Measurements from ENCODE around the gene EXOC3L4. TPM values are rescaled to one million over a fixed set of nuclear protein-coding genes. Genes with fewer than 3 reads are reported as not detected.
A peak's percentile ranks its signal among the peaks of the same experiment; 100 is the strongest.

Gene EXOC3L4
- total and polyA plus RNA-seq, 2 of the 8 experiments (the other 6 are each of a cell fraction or from before 2014, with no cell fraction given) = 0.45 to 0.57 TPM

DNA sequence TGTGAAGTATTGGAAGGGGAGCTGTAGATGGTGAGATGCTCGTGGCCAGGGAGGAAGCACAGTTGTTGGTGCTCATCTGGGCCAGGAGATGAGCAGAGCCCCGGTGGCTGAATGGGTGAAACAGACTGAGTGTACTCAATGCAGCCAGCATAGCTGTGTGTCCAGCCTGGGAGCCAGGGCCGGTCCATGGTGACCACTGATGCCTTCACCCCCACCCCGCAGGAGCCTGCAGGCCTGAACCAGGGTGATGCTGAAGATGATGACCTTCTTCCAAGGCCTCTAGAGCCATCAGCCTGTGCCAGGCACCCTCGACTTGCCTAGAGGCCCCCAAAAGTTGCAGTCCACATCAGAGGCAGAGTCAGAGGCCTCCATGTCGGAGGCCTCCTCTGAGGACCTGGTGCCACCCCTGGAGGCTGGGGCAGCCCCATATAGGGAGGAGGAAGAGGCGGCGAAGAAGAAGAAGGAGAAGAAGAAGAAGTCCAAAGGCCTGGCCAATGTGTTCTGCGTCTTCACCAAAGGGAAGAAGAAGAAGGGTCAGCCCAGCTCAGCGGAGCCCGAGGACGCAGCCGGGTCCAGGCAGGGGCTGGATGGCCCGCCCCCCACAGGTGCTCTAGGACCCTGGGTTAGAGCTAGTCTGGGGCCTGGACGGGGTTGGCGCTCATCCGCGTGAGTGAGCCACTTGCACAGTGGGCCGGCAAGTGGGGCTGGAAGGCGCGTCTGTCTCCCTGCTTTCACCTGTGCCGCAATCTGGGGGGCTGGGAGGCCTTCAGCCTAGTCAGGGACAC lies 31.8 kb downstream of the EXOC3L4 start:
- POLR2A ChIA-PET (ENCODE audit: partially characterized antibody) = interaction anchor here (0.8 to 4.6 kb wide), 7 partner anchors 10 to 396 kb away, joined by 3 to 26 read pairs (median 4); partner anchors contain the start of genes CKB and EIF5
- FAIRE-seq = no peak
- TF ChIP-seq NANOG (IDR thresholded peaks at IDR 0.05; ENCODE audit: insufficient read depth, low read depth, low read length, poor library complexity, severe bottlenecking) (no peak), RXRA (IDR thresholded peaks at IDR 0.05; ENCODE audit: insufficient read depth, low read depth, low read length) (no peak), CHD2 (IDR thresholded peaks at IDR 0.05; ENCODE audit: low read length) (no peak), JUN (IDR thresholded peaks at IDR 0.05; ENCODE audit: low read depth, low read length) (no peak), CEBPB (IDR thresholded peaks at IDR 0.05; ENCODE audit: low read depth, low read length) (no peak), BRCA1 (IDR thresholded peaks at IDR 0.05; ENCODE audit: low read depth, low read length) (no peak), RNF2 (IDR thresholded peaks at IDR 0.05; ENCODE audit: borderline replicate concordance, low read depth, low read length, missing control alignments, poor library complexity, severe bottlenecking) (no peak), SIN3A (conservative IDR thresholded peaks at IDR 0.05 in 1 of 2, IDR thresholded peaks at IDR 0.05 in 1 of 2; ENCODE audit: low read depth in 1 of 2, low read length in 2 of 2) (no peak), CBX5 (IDR thresholded peaks at IDR 0.05; ENCODE audit: low read depth, low read length) (no peak)
- TF ChIP-seq, protein P1, sequence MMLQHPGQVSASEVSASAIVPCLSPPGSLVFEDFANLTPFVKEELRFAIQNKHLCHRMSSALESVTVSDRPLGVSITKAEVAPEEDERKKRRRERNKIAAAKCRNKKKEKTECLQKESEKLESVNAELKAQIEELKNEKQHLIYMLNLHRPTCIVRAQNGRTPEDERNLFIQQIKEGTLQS (IDR thresholded peaks at IDR 0.05; ENCODE audit: insufficient read depth, low read depth, low read length) = no peak

More for the DNA sequence above, 31.8 kb downstream of the EXOC3L4 start:
- H3K4ac ChIP-seq (replicated peaks; ENCODE audit: insufficient read length, low read depth, low read length) = no peak overlapping the region
- H4K8ac ChIP-seq (ENCODE audit: extremely low read depth, insufficient read depth, low read length) = peak overlapping the region; percentile 35
- H3K9ac ChIP-seq (replicated peaks in 1 of 4; ENCODE audit: extremely low read depth in 1 of 4, low read depth in 3 of 4, low read length in 3 of 4) = no peak overlapping the region
- WGBS, 2 experiments (ENCODE audit: extremely low coverage in 1 of 2, insufficient coverage in 1 of 2, insufficient read length in 1 of 2, insufficient replicate concordance in 2 of 2, low coverage in 1 of 2, low lambda C conversion rate in 2 of 2, missing lambda C conversion rate in 1 of 2) = 84% methylated on average over 11 of the region's 22 CpGs; no CpG with 5 or more reads in 1 of the 2 experiments
- H3K23me2 ChIP-seq (ENCODE audit: low read depth, low read length) = peaks cover 5% of the 10 kb centered on the region; the same call in 1 of the 2 replicates
- H3K27ac ChIP-seq (ENCODE audit: low read depth, low read length) = no peak overlapping the region
- no peak overlapping the region for H3K14ac ChIP-seq (ENCODE audit: insufficient read length)
- H3K56ac ChIP-seq (replicated peaks; ENCODE audit: insufficient read length, low read depth, low read length) = no peak overlapping the region
- H2AK5ac ChIP-seq (ENCODE audit: low read depth, low read length) = peak overlapping the region; percentile 75; the same call in 1 of the 2 replicates
- no peak for DNase-seq (ENCODE audit: low read depth in 1 of 2, low spot score in 2 of 2)
- no peaks in the 10 kb centered on the region for H3K79me2 ChIP-seq (ENCODE audit: control insufficient read depth in 1 of 2, insufficient read depth in 2 of 2, low read length in 2 of 2)
- peak overlapping the region; percentile 30 to 71; a peak in 3 of 4 replicates for H3K4me2 ChIP-seq (ENCODE audit: insufficient read depth in 1 of 2, low read depth in 2 of 2, low read length in 2 of 2)
- no peak overlapping the region for H4K91ac ChIP-seq (replicated peaks; ENCODE audit: insufficient read length, low read length)
- H3K18ac ChIP-seq (ENCODE audit: extremely low read depth, low read length) = no peak overlapping the region
- peaks cover 0 to 34% (median 25%) of the 10 kb centered on the region in 4 experiments; a peak in 6 of 7 replicates for H3K4me1 ChIP-seq (replicated peaks in 1 of 4; ENCODE audit: control insufficient read depth in 3 of 4, insufficient read depth in 4 of 4, low read length in 3 of 4)
- no peak overlapping the region for H3K23ac ChIP-seq (ENCODE audit: insufficient read length)
- no peaks in the 10 kb centered on the region for H3K9me3 ChIP-seq (ENCODE audit: insufficient read depth in 2 of 2, low read depth in 1 of 2, low read length in 1 of 2)
- CTCF ChIA-PET (ENCODE audit: partially characterized antibody) = interaction anchor here (0.7 to 18.4 kb wide), 19 partner anchors 8 to 311 kb away, joined by 3 to 276 read pairs (median 5); no protein-coding TSS in a partner anchor
- no peak overlapping the region for H2BK12ac ChIP-seq (ENCODE audit: low read depth, low read length)
- H2BK20ac ChIP-seq (ENCODE audit: low read length) = no peak overlapping the region
- peaks cover 0 to 45% (median 36%) of the 10 kb centered on the region in 4 experiments; a peak in 6 of 7 replicates for H3K27me3 ChIP-seq (replicated peaks in 1 of 4; ENCODE audit: control insufficient read depth in 3 of 4, extremely low read depth in 1 of 4, insufficient read depth in 3 of 4, low read length in 3 of 4)
- no peak overlapping the region for H4K5ac ChIP-seq (ENCODE audit: insufficient read length, low read depth, low read length)
- H4K20me1 ChIP-seq (replicated peaks in 1 of 2; ENCODE audit: control insufficient read depth in 1 of 2, insufficient read depth in 2 of 2, low read length in 2 of 2) = peaks cover 6 to 12% of the 10 kb centered on the region in 2 experiments
- H2AFZ ChIP-seq (ENCODE audit: low read length) = peak overlapping the region; percentile 24; the same call in 1 of the 2 replicates
- no peaks in the 10 kb centered on the region for H3K79me1 ChIP-seq (ENCODE audit: low read depth, low read length)
- H2BK15ac ChIP-seq (ENCODE audit: low read length) = no peak overlapping the region
- H3K36me3 ChIP-seq (ENCODE audit: control insufficient read depth in 2 of 4, insufficient read depth in 4 of 4, low read length in 3 of 4) = no peaks in the 10 kb centered on the region; a peak in 2 of 8 replicates
- no peak overlapping the region for H2BK120ac ChIP-seq (replicated peaks; ENCODE audit: low read depth, low read length)
- peak overlapping the region in 3 of 4 experiments; percentile 14 to 56 (median 23); a peak in 2 of 8 replicates for H3K4me3 ChIP-seq (ENCODE audit: extremely low read depth in 1 of 4, insufficient read depth in 2 of 4, low read depth in 3 of 4, low read length in 4 of 4)
- H2BK5ac ChIP-seq (ENCODE audit: low read depth, low read length) = no peak overlapping the region

Data from H1 (cell line).